Brain pericyte (primary cell): ENCODE measurements around the gene AATK.

Source experiments
- DNase-seq: peaks from one replicate; pipeline ENCODE4 v3.0.0-alpha.2; 2012; ENCODE audit warnings: low read depth, low spot score

The AATK gene

DNA sequence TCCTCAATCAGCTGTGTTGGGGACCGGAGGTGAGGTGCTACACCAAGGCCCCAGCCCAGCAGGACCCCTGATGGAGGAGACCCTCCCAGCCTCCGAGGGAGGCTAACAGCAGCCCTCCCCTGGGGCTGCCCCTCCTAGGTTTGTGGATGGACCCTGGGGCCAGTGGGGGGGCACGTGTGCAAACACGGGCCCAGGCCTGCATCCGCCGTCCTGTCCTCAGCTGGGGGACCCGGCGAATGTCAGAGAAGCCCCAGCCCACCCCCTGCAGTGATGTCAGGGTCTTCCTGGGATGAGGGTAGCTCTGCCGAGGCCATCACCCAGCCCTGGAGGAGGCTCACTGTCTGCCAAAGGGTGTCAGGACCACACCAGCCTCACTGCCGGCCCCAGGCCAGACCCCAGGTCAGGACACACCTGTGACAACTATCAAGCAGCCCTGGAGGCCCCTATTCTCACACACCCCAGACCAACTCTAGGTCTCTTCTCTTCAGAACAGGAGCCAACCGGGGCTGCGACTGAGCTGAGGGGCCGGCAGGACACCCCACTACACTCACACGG lies 30.0 kb upstream of the AATK start:
- no peak for DNase-seq

DNA sequence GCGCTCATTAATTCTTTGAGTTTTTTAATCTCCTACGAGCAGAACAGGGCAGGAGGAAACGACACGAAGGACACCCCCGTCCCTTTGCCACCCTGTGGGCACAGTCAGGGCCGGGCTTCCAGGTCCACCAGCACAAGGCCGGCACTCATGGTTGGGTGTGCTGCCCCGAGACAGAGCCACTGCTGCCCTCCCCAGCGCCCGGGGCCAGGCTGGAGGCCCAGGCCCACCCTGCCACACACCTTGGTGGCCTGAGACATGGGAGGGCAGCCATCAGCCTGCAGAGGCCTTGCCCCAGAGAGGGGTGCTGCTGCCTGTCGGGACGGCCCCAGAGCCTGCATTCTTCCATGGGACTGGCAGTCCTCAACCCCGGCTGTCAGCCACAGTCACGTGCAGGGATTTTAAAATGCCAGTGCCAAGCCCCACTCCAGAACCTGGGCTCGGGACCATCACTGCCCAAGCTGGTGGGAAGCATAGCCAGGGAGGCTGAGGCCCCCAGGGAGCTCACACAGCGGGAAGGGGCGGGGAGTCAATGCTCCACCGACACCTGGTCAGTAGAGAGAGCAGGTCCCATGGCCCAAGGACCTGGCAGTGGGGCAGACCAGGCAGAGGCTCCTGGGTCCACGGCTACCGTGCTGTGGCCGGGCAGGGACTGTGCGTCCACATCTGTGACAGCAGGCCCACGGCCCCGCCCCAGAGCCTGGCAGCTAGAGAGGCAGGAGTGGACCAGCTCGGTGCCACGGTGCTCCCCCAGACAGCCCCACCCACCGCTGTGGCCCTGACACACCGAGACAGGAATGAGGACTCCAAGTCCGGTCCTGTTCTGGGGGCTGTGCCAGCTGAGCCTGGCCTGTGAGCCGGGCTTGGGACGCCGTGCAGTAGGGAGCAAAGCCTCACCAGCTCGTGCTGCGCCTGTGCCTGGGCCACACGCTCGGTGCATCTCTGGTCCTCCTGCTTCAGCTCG lies 29.2 kb upstream of the AATK start:
- DNase-seq = no peak

- DNase-seq = no peak
These were observed 28.3 kb upstream of the AATK start for GRCh38 chr17:81194225-81194760.

- no peak for DNase-seq
These were observed 27.6 kb upstream of the AATK start for GRCh38 chr17:81193470-81194224.

DNA sequence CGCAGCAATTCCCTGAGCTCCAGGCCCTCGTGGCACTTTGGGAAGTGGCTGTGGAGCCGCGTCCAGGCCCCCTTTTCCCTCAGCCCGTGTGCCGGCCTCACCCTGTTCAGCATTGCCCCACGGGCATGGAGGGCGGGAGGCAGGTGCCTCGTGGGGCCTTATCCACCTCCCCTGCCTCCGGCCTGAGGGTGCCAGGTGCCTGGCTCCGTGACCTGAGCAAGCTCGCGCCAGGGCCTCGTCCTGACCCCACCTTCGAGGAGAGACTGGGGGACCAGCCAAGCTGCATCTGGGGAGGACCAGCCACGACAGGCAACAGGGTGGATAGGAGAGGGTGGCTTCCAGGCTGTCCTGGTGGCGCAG lies 27.0 kb upstream of the AATK start:
- DNase-seq = no peak

DNA sequence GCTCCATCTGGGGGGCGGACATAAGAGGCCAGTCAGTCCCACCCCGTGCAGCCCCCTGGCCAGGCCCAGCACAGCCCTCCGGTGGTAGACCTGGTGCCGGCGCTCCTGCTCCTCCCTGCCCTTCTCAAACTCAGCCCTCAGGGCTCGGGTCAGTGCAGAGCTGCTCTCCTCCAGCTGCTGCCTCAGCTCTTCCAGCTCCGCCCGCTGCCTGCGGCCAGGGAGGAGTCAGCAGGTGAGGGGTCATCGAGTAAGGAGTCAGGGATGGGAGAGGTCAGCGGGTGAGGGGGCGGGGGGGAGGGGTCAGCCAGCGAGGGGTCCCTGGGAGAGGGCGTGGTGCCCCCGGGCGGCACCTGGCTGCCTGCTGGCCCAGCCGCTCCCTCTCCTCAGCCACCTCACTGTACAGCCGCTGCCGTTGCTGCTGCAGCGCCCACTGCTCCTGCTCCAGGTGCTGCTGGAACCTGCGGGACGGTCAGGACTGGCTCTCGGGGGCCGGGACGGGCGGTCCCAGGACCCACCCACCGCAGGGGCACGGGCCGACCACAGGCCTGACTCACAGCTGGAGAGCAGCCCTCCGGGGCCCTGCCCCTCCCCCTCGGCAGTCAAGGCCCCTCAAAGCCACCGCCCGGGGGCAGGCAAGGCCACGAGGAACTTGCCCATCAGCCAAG lies 26.5 kb upstream of the AATK start:
- DNase-seq = no peak

- no peak for DNase-seq
These were observed 25.6 kb upstream of the AATK start for GRCh38 chr17:81191646-81192045.

DNA sequence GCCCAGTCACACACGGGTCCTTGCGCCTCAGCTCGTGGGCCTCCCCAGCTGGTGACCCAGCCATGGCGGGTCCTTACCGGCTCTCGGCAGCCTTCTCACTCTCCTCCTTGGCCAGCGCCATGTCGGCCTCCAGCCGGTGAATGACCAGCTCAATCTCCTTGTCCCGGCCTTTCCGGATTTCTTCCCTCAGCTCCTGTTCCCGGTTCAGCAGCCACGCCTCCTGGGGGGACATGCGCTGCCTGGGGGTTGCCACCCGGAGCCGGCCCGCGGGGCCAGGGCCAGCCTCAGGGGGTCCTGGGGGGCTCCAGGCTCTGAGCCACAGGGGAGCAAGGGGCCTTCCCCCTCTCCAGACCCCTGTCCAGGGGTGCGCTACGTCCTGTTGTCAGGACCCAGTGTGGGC lies 25.1 kb upstream of the AATK start:
- DNase-seq = no peak

- no peak for DNase-seq
These were observed 24.6 kb upstream of the AATK start for GRCh38 chr17:81190591-81190990.

- DNase-seq = no peak
These were observed 23.9 kb upstream of the AATK start for GRCh38 chr17:81189670-81190530.

- DNase-seq = no peak
These were observed 23.0 kb upstream of the AATK start for GRCh38 chr17:81189016-81189415.

DNA sequence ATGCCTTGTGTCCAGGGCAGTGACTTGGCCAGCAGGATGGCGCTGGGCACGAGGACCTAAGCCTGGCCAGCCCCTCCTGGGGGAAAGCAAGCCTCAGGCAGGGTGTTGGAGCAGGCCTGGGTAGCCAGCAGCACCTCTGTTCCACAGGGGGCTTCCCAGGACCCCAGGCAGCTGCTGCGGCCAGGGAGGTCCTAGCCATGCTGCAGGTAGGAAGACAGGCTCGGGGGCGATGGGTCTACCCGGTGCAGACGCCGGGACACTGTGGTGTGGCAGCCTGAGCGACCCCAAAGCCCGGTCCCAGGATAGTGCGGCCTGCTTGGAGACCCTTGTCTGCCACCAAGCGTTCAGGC lies 22.4 kb upstream of the AATK start:
- DNase-seq = no peak

DNA sequence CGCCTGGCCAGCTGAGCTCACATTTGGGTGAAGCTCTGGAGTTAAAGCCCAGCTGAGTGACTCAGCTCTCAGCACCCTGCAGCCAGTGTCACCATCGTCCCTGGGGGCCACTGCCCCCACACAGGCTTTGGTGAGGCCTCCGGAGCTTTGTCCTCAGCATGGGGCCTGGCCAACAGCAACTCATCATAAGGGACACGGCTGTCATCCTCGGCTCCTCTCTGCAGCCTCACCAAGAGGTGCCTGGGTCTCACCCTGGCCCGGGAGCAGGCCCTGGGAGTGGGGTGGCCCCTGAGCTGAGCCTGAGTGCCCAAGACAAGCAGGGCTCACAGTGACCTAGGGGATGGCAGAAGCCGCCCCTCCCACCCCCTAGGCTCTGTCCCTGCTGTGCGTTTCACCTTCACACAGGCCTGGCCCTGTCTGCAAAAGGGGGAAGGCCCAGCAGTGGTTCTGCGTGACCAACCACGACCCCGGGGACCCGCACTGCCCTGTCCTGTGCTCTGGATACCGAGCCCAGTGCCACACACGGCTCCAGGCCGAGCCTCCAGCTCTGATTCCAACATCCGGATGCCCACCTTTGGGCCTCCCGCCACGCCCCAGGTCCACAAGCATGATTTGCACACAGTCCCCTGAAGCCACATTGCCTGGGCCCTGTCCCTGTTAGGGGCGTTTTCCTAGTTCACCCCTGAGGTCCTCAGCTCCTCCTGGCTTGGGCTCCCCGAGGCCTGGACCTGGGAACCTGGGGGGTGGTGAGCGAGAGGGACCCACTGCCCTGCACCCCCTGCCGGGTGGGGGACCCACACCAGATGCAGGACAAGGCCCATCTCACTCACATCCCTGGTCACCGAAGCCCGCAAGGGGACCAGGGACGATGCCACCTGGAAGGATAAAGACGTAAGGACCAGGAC lies 21.8 kb upstream of the AATK start:
- DNase-seq = no peak

DNA sequence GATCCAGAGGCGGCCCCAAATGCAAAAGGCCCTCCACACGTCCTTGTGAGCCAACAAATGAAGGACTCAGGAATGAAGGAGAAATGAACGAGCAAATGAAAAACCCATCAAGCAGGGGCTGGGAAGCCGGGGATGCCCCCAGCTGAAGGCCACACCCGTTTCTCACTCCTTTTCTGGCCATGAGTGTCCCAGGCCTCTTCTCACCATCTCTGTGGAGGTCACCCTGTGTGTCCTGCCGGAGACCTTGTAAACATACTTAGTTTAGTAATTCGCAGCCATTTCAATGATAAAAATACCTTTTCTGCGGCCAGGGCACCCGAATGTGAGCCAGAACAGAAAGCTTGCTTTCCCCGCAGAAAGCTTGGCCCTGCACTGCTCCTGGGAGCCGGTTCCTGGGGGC lies 21.1 kb upstream of the AATK start:
- DNase-seq = no peak

DNA sequence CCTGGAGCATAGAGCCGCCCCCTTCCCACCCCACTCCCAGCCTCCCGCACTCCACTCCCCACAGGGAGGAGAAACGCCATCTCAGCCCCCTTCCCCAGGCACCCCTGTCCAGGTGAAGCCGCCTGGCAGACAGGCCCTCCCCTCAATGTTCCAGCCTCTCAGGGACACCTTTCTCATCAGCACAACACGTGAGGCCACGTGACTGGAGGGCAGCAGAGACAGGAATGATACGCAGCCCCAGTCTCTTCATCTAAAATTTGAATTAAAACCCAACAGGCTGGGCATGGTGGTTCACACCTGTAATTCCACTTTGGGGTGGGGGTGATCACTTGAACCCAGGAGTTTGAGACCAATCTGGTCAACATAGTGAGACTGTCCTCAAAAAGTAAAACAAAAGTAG lies 20.2 kb upstream of the AATK start:
- DNase-seq = no peak

- DNase-seq = no peak
These were observed 18.5 kb upstream of the AATK start for GRCh38 chr17:81184555-81184954.

GRCh38 chr17:81183807-81184206 lies 17.8 kb upstream of the AATK start:
- DNase-seq = no peak

- no peak for DNase-seq
These were observed 17.3 kb upstream of the AATK start for GRCh38 chr17:81183316-81183715.

GRCh38 chr17:81182596-81182995 lies 16.6 kb upstream of the AATK start:
- no peak for DNase-seq

GRCh38 chr17:81181811-81182185 lies 15.8 kb upstream of the AATK start:
- DNase-seq = no peak
